Stimulated activated CD4-positive, alpha-beta T cell treated with anti-CD3 and anti-CD28 coated beads, Interleukin-1b, Interleukin-23, amount 100 ng/mL, for 1 hour (primary cell): Measurements from ENCODE around the gene TAF11L7.
"Not testable (repeated sequence)": the region's sequence is repeated elsewhere in the genome, so short reads cannot be mapped to it uniquely, and the experiment has no call there.

Experiments
- DNase-seq, 2 donors: peaks; one replicate each; pipeline ENCODE4 v3.0.0-alpha.2; 2020; ENCODE audit warnings: low read depth in 2 of 2

The TAF11L7 gene

DNA sequence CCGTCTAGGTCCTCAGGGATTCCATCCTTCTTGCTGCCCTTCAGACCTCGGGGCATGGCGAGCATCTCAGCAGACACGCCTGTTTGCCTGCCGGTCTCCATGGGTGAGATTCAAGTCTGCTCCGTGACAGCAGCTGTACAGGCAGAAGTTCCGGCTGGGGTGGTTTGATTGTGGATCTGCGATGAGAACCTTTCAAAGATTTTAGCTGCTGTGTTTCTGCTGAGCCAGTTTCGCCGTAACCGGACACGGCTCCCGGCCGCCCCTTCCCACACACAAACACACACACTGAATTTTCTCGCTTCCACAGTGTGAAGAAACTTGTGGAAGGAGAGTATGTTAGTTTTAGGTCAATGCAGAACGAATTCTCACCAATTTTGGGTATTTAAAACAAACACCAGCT, at the start of gene TAF11L7:
TSS of gene TAF11L7 (minus strand) at position 101 of the 400 bp plus-strand sequence.
- not testable (repeated sequence) for DNase-seq

DNA sequence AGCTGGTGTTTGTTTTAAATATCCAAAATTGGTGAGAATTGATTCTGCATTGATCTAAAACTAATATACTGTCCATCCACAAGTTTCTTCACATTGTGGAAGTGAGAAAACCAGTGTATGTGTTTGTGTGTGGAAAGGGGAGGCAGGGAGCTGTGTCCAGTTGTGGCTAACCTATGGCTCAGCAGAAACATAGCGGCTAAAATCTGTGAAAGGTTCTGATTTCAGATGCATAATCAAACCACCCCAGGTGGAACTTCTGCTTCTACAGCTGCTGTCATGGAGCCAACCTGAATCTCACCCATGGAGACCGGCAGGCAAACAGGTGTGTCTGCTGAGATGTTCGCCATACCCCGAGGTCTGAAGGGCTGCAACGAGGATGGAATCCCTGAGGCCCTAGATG, 48.6 kb upstream of the TAF11L7 start, which contains the start of gene TAF11L14:
TSS of gene TAF11L14 (plus strand) at position 301 of the 400 bp plus-strand sequence.
- DNase-seq, result no peak

DNA sequence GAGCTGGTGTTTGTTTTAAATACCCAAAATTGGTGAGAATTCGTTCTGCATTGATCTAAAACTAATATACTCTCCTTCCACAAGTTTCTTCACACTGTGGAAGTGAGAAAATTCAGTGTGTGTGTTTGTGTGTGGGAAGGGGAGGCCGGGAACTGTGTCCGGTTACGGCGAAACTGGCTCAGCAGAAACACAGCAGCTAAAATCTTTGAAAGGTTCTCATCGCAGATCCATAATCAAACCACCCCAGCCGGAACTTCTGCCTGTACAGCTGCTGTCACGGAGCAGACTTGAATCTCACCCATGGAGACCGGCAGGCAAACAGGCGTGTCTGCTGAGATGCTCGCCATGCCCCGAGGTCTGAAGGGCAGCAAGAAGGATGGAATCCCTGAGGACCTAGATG, 46.2 kb upstream of the TAF11L7 start, which contains the start of gene TAF11L13:
TSS of gene TAF11L13 (plus strand) at position 301 of the 400 bp plus-strand sequence.
- DNase-seq, result not testable (repeated sequence)

DNA sequence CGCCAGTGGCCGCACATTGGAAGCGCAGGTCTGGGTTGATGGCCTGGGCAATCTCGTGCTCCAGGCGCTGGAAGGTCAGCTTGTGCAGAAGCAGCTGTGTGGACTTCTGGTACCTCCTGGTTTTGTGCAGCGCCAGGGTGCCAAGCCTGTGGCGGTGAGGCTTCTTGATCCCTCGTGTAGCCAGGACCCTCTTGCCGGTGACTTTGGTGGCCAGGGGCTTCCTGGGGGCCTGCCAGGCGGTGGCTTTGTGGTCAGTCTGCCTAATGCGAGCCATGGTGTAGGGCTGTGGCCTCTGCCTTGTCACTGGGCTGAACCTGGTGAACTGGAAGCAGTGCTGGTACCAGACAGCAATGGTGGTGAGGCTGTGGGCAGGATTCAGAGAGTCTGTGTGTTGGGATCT, 40.1 kb upstream of the TAF11L7 start:
- DNase-seq, result no peak

DNA sequence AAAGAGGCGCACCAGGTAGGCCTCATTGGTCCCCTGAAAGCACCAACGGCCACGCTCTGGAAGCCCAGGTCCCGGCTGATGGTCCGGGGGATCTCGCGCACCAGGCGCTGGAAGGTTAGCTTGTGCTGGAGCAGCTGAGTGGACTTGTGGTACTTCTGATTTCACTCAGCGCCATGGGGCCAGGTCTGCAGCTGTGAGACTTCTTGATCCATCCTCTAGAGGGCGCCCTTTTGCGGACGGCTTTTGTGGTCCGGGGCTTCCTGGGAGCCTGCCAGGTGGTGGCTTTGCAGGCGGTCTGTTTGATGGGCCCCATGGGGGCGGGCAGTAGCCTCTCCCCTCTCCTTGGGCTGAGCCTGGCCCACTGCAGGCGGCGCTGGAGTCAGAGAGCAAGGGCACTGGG, 35.1 kb upstream of the TAF11L7 start:
- DNase-seq, result no peak

DNA sequence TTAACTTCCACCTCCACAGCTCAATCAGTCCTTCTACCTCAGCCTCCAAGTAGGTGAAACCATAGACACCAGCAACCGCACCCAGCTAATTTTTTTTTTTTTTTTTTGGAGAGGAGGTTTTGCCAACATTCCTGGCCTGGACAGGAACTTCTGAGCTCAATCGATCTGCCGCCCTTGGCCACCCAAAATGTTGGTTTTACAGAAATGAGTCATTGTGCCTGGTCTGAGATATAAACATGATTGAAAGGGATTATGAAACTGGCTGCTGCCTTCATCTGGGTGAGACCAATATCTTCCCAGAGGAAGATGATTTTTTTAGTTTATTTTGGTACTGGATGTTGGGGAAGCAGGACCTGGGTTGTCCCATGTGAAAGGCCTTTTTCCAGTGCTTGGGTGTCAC, 33.8 kb upstream of the TAF11L7 start:
- DNase-seq, result no peak

DNA sequence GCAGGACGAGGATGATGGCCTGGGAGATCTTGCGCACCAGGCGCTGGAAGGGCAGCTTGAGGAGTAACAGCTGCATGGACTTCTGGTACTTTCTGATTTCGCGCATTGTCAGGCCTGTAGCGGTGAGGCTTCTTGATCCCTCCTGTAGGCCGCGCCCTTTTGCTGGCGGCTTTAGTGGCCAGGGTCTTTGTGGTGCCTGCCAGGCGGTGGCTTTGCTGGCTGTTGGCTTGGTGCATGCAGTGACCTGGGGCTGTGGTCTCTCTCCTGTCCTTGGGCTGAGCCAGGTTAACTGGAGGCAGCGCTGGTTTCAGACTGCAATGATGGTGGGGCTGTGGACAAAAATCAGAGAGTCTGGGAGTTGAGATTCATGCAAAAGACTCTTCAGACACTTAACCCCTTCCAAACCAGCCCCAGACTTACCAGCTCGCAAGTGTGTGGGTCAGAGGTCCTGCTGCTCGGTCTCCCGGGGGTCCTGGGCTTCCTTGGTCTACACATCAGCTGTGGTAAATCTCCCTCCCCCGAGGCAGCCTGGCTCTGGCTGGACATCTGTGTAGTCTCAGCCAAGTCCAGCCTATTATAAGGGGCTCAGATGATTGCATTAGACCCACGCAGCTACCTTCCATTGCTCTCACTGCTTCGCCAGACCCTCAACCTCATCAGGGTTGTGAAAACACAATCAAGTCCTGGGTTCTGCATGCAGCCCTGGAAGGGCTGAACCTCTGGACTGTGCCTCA, 29.5 kb upstream of the TAF11L7 start:
- DNase-seq, result no peak

DNA sequence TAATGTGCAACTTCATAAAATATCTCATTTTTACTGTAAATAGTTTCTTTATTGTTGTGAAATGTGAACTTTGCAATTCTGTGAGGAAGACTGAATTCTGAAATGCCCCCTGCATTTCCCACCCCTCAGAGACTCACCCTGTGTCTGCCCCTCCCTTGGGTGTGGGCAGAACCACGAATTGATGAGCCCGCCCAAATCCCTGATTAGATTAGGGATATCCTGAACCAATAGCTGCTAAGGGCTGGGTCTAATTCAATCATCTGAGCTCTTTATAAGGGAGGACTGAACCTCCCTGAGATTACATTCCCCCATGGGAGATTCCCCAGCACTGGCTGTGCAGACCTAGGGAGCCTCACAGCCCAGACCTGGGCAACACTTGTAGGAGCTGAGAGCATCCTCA, 24.5 kb upstream of the TAF11L7 start, which contains the start of gene TAF11L12:
TSS of gene TAF11L12 (plus strand) at position 301 of the 400 bp plus-strand sequence.
- DNase-seq, result not testable (repeated sequence)

DNA sequence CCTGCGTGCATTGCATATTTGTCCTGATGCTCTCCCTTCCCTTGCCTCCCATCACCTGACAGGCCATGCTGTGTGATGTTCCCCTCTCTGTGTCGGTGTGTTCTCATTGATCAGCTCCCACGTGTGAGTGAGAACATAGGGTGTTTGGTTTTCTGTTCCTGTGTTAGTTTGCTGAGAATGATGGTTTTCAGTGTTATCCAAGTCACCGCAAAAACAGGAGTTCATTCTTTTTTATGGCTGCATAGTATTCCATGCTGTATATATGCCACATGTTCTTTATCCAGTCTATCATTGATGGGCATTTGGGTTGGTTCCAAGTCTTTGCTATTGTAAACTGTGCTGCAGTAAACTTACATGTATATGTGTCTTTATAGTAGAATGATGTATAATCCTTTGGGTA, 21.9 kb upstream of the TAF11L7 start:
- DNase-seq, result not testable (repeated sequence)

DNA sequence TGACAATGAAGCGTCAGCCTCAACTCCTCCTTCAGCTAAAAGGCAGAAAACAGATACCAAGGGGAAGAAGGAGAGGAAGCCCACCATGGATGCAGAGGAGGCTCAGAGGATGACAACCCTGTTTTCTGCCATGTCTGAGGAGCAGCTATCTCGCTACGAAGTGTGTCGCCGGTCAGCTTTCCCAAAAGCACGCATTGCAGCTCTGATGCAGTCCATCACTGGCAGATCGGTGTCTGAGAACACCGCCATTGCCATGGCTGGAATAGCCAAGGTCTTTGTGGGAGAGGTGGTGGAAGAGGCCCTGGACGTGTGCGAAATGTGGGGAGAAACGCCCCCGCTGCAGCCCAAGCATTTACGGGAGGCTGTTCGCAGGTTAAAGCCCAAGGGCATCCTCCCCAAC, 19.4 kb upstream of the TAF11L7 start:
- no peak for DNase-seq

DNA sequence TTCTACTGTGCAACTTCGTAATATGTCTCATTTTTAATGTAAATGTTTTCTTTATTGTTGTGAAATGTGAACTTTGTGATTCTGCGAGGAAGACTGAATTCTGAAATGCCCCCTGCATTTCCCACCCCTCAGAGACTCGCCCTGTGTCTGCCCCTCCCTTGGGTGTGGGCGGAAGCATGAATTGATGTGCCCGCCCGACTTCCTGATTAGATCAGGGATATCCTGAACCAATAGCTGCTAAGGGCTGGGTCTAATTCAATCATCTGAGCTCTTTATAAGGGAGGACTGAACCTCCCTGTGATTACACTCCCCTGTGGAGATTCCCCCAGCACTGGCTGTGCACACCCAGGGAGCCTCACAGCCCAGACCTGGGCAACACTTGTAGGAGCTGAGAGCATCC, 18.3 kb upstream of the TAF11L7 start, which contains the start of gene TAF11L11:
TSS of gene TAF11L11 (plus strand) at position 304 of the 400 bp plus-strand sequence.
- not testable (repeated sequence) for DNase-seq

DNA sequence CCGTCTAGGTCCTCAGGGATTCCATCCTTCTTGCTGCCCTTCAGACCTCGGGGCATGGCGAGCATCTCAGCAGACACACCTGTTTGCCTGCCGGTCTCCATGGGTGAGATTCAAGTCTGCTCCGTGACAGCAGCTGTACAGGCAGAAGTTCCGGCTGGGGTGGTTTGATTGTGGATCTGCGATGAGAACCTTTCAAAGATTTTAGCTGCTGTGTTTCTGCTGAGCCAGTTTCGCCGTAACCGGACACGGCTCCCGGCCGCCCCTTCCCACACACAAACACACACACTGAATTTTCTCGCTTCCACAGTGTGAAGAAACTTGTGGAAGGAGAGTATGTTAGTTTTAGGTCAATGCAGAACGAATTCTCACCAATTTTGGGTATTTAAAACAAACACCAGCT, 12.2 kb upstream of the TAF11L7 start, which contains the start of gene TAF11L10:
TSS of gene TAF11L10 (minus strand) at position 101 of the 400 bp plus-strand sequence.
- not testable (repeated sequence) for DNase-seq

DNA sequence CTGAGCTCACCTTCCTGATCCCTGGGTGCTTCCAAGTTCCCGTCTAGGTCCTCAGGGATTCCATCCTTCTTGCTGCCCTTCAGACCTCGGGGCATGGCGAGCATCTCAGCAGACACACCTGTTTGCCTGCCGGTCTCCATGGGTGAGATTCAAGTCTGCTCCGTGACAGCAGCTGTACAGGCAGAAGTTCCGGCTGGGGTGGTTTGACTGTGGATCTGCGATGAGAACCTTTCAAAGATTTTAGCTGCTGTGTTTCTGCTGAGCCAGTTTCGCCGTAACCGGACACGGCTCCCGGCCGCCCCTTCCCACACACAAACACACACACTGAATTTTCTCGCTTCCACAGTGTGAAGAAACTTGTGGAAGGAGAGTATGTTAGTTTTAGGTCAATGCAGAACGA, 8.7 kb upstream of the TAF11L7 start, which contains the start of gene TAF11L9:
TSS of gene TAF11L9 (minus strand) at position 140 of the 400 bp plus-strand sequence.
- not testable (repeated sequence) for DNase-seq

DNA sequence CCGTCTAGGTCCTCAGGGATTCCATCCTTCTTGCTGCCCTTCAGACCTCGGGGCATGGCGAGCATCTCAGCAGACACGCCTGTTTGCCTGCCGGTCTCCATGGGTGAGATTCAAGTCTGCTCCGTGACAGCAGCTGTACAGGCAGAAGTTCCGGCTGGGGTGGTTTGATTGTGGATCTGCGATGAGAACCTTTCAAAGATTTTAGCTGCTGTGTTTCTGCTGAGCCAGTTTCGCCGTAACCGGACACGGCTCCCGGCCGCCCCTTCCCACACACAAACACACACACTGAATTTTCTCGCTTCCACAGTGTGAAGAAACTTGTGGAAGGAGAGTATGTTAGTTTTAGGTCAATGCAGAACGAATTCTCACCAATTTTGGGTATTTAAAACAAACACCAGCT, 5.3 kb upstream of the TAF11L7 start, which contains the start of gene TAF11L8:
TSS of gene TAF11L8 (minus strand) at position 101 of the 400 bp plus-strand sequence.
- not testable (repeated sequence) for DNase-seq
